Kidney (tissue), 14 donors: ENCODE data around the gene GALNT14. TPM values are rescaled to one million over a fixed set of nuclear protein-coding genes. Genes with fewer than 3 reads are reported as not detected.

Source experiments
- DNase-seq, 5 donors: peaks; one replicate each; pipeline ENCODE4 v3.0.0-alpha.2; 2013 to 2020
- FAIRE-seq: peaks from 2 replicates; lab custom pipeline; 2012; peaks lifted over from hg19 to GRCh38; lab: Jason Lieb, UNC
- H3K27ac ChIP-seq, 2 donors: one replicate each; pipeline ENCODE4 v1.7.0; 2013; ENCODE audit warnings: low read depth in 2 of 2, low read length in 2 of 2, inconsistent platforms in 1 of 2
- H3K27me3 ChIP-seq: one replicate; pipeline ENCODE4 v1.7.1; 2013; ENCODE audit warnings: low read length, inconsistent platforms; ENCODE audit not compliant: control insufficient read depth, insufficient read depth
- H3K36me3 ChIP-seq, 3 donors: one replicate each; pipeline versions ENCODE4 v1.7.0 to v1.7.1; 2013; ENCODE audit warnings: low read length in 3 of 3, control low read depth in 1 of 3, inconsistent platforms in 1 of 3; ENCODE audit not compliant: insufficient read depth in 3 of 3, control insufficient read depth in 2 of 3
- H3K4me1 ChIP-seq, 3 donors: one replicate each; pipeline versions ENCODE4 v1.7.0 to v1.7.1; 2013; ENCODE audit warnings: low read length in 3 of 3, inconsistent platforms in 1 of 3, low read depth in 1 of 3; ENCODE audit not compliant: control insufficient read depth in 2 of 3, insufficient read depth in 2 of 3
- H3K4me3 ChIP-seq, 3 donors: one replicate each; pipeline versions ENCODE4 v1.7.0 to v1.8.1; 2013; ENCODE audit warnings: low read length in 3 of 3, control low read depth in 1 of 3, inconsistent platforms in 1 of 3
- H3K9ac ChIP-seq, 3 donors: one replicate each; pipeline versions ENCODE4 v1.7.0 to v1.7.1; 2013; ENCODE audit warnings: low read length in 3 of 3, control low read depth in 1 of 3, inconsistent platforms in 1 of 3
- H3K9me3 ChIP-seq, 3 donors: one replicate each; pipeline versions ENCODE4 v1.7.0 to v1.7.1; 2013; ENCODE audit warnings: low read length in 3 of 3, control low read depth in 1 of 3, inconsistent platforms in 1 of 3; ENCODE audit not compliant: control insufficient read depth in 2 of 3, insufficient read depth in 1 of 3
- CTCF ChIP-seq: IDR thresholded peaks from 3 replicates; pipeline ENCODE4 v1.5.1; 2012; ENCODE audit warnings: mild to moderate bottlenecking, moderate library complexity, borderline replicate concordance; ENCODE audit not compliant: insufficient read depth; ENCODE audit errors: extremely low read depth
- intact Hi-C: fragments of 100-400 bp; cut with DNase I; formaldehyde crosslinking; loops from one replicate; pipeline ENCODE4 v1.11.1; 2022
- polyA plus RNA-seq: library from polyadenylated mRNA; stranded (reverse); fragments of 350-450 nt; fragmentation: Illumina TruSeq; extraction: RNeasy Lipid Tissue Mini Kit (QIAGEN cat#74804); gene quantifications from one replicate; pipeline ENCODE4 v1.2.3, GENCODE V29; 2014; ENCODE audit warnings: low read depth, low replicate concordance; ENCODE audit not compliant: insufficient read depth
- total RNA-seq: library from RNA; stranded (reverse); fragmentation: NEBNext Ultra II Directional; extraction: Animal tissue kit (Norgen Biotek cat#: 25700); gene quantifications from one replicate; pipeline ENCODE4 v1.2.1, GENCODE V29; 2021
- donor health status: control.
- donor health status: control.
- donor health status: control.
- donor health status: control.
- donor health status: control.
- donor health status: DM: yes; HTN: yes; CAD: no.
- donor health status: Normal renal cell carcinoma (clear cell type).

The GALNT14 gene
- total and polyA plus RNA-seq, 2 donors from 2014 or later = 84.6 to 90.3 TPM

- H3K36me3 ChIP-seq = peaks cover 0 to 3% (median 2%) of the 10 kb centered on the region in 3 donors
- H3K27ac ChIP-seq = no peak overlapping the region
- no peak overlapping the region for H3K9ac ChIP-seq
- intact Hi-C loops = no loop called here
- H3K27me3 ChIP-seq = no peaks in the 10 kb centered on the region
- TF ChIP-seq CTCF = no peak
- no peaks in the 10 kb centered on the region for H3K4me1 ChIP-seq
- no peak for FAIRE-seq
- H3K4me3 ChIP-seq = no peak overlapping the region
- H3K9me3 ChIP-seq = no peaks in the 10 kb centered on the region
- peak in 1 of 5 donors; percentile 10 for DNase-seq
These were observed 243.6 kb downstream of the GALNT14 start for GRCh38 chr2:30894498-30895119.

GRCh38 chr2:30888852-30889409, 249.3 kb downstream of the GALNT14 start:
- FAIRE-seq = no peak
- Histone ChIP-seq H3K9ac (no peak overlapping the region), H3K36me3 (no peaks in the 10 kb centered on the region), H3K9me3 (no peaks in the 10 kb centered on the region), H3K27me3 (no peaks in the 10 kb centered on the region), H3K4me1 (no peaks in the 10 kb centered on the region), H3K27ac (no peak overlapping the region), H3K4me3 (no peak overlapping the region)
- intact Hi-C loops = no loop called here
- TF ChIP-seq CTCF = no peak
- DNase-seq = no peak

- H3K9me3 ChIP-seq = no peaks in the 10 kb centered on the region
- no peak overlapping the region for H3K4me3 ChIP-seq
- DNase-seq (peak in 3 of 5 donors; percentile 20 to 24 (median 24)), FAIRE-seq (no peak)
- intact Hi-C loops = no loop called here
- H3K9ac ChIP-seq = no peak overlapping the region
- no peaks in the 10 kb centered on the region for H3K36me3 ChIP-seq
- H3K27ac ChIP-seq = no peak overlapping the region
- no peaks in the 10 kb centered on the region for H3K27me3 ChIP-seq
- no peaks in the 10 kb centered on the region for H3K4me1 ChIP-seq
- no peak for TF ChIP-seq CTCF
These were observed 252.2 kb downstream of the GALNT14 start for GRCh38 chr2:30886080-30886479.
